GM19372 (cell line): ENCODE data around the gene TMEM209.
"Not testable (repeated sequence)": the region's sequence is repeated elsewhere in the genome, so short reads cannot be mapped to it uniquely, and the experiment has no call there.

Experiments
- ATAC-seq: cut with Tn5 transposase; IDR thresholded peaks from one replicate; pipeline ENCODE4 v1.9.1; 2021; ENCODE audit warnings: mild to moderate bottlenecking, low read depth, moderate library complexity; ENCODE audit not compliant: unreplicated experiment

TMEM209 gene

DNA sequence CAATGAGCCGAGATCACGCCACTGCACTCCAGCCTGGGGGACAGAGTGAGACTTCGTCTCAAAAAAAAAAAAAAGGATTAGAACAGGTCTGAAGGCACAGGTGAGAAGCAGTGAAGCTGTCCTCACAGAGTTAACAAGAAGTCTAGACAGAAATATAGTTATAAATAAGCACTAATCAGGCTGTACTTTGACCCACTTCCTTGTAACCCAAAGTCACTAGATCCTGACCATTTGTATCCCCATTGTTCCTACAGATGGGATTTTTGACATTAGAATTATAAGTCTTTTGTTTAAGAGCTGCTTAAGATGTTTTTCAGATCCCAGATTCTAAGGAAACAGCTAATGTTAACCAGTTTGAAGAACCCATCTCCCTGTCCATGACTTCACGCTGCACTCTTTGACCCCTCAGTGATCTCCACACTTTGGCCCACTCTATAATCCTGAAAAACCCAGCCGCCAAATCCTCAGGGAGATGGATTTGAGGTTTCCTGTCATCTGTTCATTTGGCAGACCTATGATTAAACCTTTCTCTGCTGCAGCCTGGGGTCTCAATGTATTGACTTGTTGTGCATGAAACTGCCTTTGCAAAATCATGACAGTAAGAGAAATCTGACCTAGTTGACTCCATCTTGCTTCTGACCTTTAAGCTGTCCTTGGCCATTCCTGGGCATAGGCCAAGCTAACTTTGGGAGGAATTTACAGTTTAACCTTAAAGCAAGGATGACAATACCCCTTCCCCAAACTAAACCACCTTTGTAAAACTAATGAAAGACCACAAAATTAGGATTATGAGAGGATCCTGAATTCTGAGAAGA, 13.8 kb upstream of the TMEM209 start:
- no peak for ATAC-seq

GRCh38 chr7:130216750-130217149, 11.5 kb upstream of the TMEM209 start:
- ATAC-seq, result no peak

GRCh38 chr7:130216025-130216424, 10.8 kb upstream of the TMEM209 start:
- no peak for ATAC-seq

DNA sequence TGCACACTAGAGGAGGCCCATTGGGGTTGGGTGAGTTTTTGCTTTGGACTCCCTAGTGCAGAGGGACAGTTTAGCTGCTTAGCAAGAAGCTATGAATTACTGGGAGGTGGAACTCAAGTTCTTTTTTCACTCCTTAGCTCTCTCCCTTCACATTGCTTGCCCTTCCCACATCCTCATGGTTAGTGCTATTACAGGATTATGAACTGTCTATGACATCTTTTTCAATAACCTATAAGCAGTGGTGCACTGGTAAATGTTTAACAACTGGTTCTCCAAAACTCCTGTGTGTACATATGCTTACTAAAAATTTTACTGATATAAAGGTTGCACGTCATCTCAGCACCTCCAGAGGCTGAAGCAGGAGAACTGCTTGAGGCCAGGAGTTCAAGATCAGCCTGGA, 8.6 kb upstream of the TMEM209 start:
- ATAC-seq, result no peak

GRCh38 chr7:130210181-130210935, 5.2 kb upstream of the TMEM209 start:
- no peak for ATAC-seq

DNA sequence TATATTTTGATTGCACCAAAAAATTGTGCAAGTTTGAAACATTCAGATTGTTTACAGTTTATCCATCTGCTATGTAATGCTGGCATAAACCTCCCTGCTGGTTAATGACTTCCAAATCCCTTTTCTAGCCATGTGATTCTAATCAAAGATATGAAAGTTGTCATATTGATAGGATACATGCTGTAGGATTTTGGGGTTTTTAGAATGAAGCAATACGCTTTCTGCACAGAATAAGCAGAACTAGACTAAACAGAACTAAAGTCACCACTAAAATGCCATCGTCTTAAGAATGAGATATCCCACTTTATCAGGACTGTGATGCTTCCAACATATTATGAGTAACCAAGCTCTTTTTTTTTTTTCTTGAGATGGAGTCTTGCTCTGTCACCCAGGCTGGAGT, 3.3 kb upstream of the TMEM209 start:
- no peak for ATAC-seq

GRCh38 chr7:130207642-130208041, 2.4 kb upstream of the TMEM209 start, which contains the start of gene SSMEM1:
Gene SSMEM1, plus strand, starts transcription at chr7:130207860. Its CDS starts 51 bp downstream, at chr7:130207911.
- no peak for ATAC-seq

DNA sequence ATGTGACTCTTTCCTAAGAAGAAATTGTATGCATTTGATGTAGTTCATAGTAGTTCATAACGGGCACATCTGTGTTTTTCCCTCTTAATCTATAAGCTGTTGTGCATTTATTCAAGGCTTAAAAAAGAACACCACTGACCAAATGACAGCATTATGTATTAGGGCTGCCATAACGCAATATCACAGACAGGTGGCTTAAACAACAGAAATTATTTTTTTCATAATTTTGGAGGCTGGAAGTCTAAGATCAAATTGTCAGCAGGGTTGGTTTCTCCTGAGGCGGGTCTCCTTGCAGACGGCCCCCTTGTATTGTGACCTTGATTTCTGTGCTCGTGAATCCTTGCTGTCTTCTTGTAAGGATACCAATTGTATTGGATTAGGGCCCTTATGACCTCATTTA, 1.8 kb upstream of the TMEM209 start:
- ATAC-seq, result no peak

DNA sequence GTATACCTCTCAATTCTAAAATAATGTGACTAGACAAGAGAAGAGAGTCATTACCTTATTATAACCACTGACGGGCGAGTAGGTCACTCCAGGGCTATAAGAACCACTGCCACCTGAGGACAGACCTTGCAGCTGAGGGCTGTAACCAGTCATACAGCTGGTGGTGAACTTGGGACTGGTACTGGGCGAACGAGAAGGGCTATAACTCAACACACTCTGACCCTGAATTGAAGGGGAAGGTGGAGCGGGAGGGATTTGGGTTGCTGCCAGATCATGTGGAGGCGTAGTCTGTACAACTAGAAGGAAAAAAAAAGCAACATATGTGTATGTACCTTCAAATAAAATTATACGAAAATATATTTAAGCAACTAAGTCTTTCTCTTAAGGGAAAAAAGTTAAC, 3.4 kb downstream of the TMEM209 start:
- ATAC-seq, result no peak

GRCh38 chr7:130197094-130197493, 8.1 kb downstream of the TMEM209 start:
- no peak for ATAC-seq

DNA sequence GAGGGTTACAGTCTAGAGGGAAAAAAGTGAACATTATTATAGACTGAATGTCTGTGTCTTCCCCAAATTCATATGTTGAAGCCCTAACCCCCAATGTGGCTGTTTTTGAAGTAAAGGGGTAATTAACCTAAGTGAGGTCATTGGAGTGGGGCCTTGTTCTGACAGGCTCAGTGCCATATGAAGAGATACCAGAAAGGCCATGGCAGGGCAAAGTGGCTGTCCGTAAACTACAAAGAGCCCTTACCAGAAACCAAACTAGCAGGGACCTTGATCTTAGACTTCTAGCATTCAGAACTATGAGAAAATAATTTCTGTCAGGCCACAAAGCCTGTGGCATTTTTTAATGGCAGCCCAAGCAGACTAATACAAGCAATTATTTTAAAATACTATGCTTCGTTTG, 8.7 kb downstream of the TMEM209 start:
- no peak for ATAC-seq

- ATAC-seq, result no peak
Observed at GRCh38 chr7:130195396-130195795, 9.8 kb downstream of the TMEM209 start.

- no peak for ATAC-seq
Observed at GRCh38 chr7:130191791-130192190, 13.4 kb downstream of the TMEM209 start.

DNA sequence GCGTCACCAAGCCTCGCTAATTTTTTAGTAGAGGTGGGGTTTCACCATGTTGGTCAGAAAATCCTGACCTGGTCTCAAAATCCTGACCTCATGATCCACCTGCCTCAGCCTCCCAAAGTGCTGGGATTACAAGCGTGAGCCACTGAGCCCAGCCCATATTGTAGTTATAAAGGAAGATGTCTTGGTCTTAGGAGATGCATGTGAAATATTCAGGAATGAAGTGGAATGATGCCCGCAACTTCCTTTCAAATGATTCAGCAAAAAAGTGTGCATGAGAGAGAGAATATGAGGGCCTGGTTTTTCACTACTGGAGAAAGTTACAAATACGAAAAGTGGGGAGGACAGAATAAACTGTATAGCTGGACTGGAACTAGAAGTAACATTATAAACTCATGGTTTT, 15.9 kb downstream of the TMEM209 start:
- no peak for ATAC-seq

- no peak for ATAC-seq
Observed at GRCh38 chr7:130187360-130187759, 17.8 kb downstream of the TMEM209 start.

DNA sequence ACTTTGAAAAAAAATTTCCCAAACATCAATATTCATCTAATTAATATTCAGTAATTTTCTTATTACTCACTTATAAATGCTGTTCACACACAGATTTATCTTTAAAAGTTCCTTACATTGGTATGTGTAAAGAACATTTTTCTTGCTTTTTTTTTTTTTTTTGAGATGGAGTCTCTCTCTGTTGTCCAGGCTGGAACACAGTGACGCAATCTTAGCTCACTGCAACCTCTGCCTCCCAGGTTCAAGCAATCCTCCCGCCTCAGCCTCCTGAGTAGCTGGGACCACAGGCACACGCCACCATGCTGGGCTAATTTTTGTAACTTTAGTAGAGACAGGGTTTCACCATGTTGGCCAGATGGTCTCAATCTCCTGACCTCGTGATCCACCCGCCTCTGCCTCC, 20.9 kb downstream of the TMEM209 start:
- ATAC-seq, result not testable (repeated sequence)

GRCh38 chr7:130182990-130183389, 22.2 kb downstream of the TMEM209 start:
- ATAC-seq, result no peak

- no peak for ATAC-seq
Observed at GRCh38 chr7:130181263-130181605, 24.0 kb downstream of the TMEM209 start.

DNA sequence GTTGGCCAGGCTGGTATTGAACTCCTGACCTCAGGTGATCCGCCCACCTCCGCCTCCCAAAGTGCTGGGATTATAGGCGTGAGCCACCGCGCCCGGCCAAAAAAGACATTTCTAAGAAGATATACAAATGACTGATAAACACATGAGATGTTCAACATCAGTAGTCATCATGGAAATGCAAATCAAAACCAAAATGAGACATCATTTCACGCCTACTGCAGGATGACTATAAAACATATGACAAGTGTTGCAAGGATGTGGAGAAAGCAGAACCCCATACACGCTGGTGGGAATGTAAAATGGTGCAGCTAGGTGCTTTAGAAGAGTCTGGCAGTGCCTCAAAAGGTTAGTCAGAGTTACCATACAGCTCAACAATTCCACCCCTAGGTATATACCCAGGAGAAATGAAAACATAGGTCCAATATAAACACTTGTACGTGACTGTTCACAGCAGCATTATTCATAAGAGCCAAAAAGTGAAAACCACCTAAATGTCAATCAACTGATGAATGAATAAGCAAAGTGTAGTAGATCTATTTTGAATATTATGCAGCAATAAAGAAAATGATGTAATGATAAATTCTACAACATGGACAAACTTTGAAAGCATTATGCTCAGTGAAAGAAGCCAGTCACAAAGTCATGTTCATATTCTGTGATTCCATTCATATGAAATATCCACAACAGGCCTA, 24.5 kb downstream of the TMEM209 start:
- no peak for ATAC-seq

- no peak for ATAC-seq
Observed at GRCh38 chr7:130179631-130180030, 25.6 kb downstream of the TMEM209 start.

DNA sequence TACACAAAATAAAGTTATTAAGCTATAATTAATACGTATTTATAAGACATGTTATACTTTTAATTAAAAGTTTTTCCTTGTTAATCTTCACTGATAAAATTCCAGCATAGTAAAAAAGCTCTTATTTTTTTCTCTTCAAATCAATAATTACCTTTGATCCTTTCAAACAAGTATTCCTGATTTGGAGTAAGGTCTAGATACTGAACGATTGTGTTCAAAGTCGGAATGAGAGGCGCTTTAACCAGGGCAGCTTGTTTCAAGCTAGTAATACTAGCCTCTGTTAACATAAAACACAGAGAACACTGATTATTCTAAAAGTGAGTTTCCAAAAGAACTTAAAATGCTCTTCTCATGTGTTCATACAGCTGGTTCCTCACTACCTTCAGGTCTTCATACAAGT, 27.0 kb downstream of the TMEM209 start:
- ATAC-seq, result no peak
